Right atrium auricular region (tissue), 2 donors: ENCODE results near the gene C11orf54. TPM values are rescaled to one million over a fixed set of nuclear protein-coding genes. Genes with fewer than 3 reads are reported as not detected.

Experiments
- DNase-seq: peaks from one replicate; pipeline ENCODE4 v3.0.0-alpha.2; 2019; ENCODE audit warnings: low spot score
- H3K27ac ChIP-seq, 2 donors: fragments of 200-600 bp; sonication (generic); 1 replicate in 1 of 2; 2 replicates in 1 of 2; pipeline ENCODE4 v1.5.1; 2016 to 2019
- H3K27me3 ChIP-seq, 2 donors: fragments of 200-600 bp; sonication (generic); one replicate each; pipeline versions ENCODE4 v1.5.1 to v1.6.0; 2017 to 2019
- H3K36me3 ChIP-seq: fragments of 200-600 bp; sonication (generic); one replicate; pipeline ENCODE4 v1.5.1; 2016
- H3K4me1 ChIP-seq, 2 donors: fragments of 200-600 bp; sonication (generic); one replicate each; pipeline versions ENCODE4 v1.5.1 to v1.6.0; 2017 to 2019
- H3K4me3 ChIP-seq, 2 donors: fragments of 200-600 bp; sonication (generic); 1 replicate in 1 of 2; 2 replicates in 1 of 2; pipeline ENCODE4 v1.5.1; 2017 to 2019; ENCODE audit warnings: mild to moderate bottlenecking in 1 of 2, moderate library complexity in 1 of 2
- H3K9me3 ChIP-seq, 2 donors: fragments of 200-600 bp; sonication (generic); one replicate each; pipeline ENCODE4 v1.5.1; 2019
- total RNA-seq, 2 donors: library from RNA; depleted of rRNA; stranded (reverse); fragments of >200 nt; gene quantifications; one replicate each; pipeline ENCODE4 v1.1.0, GENCODE V29; 2016
- TF ChIP-seq, protein P1 (sequence below), 2 donors: fragments of 200-600 bp; sonication (generic); IDR thresholded peaks; one replicate each; pipeline ENCODE4 v1.5.1; 2019; ENCODE audit warnings: antibody characterized with exemption in 2 of 2

C11orf54 gene
- total RNA-seq, result 10 to 100 TPM; 29.5 to 37.2 TPM

DNA sequence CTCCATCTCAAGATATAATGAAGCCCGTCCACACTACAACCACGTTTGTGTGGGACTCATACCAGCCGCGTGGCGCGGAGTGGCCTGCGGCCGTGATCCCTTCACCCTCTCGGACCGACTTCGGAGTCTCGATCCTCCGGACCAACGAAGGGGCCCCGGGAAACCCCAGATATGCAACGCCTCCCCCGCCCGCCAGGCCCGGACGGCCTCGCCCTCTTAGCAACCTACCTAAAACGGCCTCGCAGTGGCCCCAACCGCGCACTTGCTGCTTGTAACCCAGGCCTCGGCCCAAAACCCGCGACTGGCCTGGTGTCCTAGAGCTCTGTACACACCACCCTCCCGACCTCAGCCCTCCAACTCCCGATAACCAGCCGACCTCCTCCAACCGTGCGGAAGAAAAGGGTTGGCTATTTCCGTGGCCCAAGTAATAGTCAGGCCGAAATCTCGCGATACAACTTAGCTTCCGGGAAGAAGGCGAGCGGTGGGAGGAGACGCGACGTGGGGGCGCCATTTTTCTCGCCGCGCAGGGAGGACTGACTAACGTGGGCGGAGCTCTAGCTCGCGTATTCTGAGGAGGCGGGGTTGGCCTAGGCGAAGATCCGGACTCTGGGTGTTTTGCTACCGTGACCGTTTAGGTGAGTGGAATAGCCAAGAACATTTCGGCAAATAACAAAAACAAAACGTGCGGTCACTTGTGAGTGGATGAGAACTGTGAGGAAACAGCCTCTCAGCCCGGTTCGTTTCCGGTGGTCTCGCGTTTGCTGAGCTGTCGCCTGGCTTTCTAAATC is at the start of gene C11orf54, which contains the start of gene TAF1D:
Gene C11orf54 (plus strand): TSS at position 579 of the 788 bp plus-strand sequence. CDS start 5,722 bp downstream, outside the sequence.
Gene TAF1D (minus strand): TSS at position 402 of the 788 bp plus-strand sequence. CDS start 2,191 bp downstream, outside the sequence.
- Histone ChIP-seq H3K4me1 (peaks cover 0 to 40% of the 10 kb centered on the region in 2 donors), H3K9me3 (no peaks in the 10 kb centered on the region), H3K27ac (peak within 1 kb of the TSS; percentile 91 to 93), H3K36me3 (peaks cover 37% of the 10 kb centered on the region), H3K27me3 (no peaks in the 10 kb centered on the region), H3K4me3 (peak within 1 kb of the TSS; percentile 86 to 92)
- TF ChIP-seq, protein P1, sequence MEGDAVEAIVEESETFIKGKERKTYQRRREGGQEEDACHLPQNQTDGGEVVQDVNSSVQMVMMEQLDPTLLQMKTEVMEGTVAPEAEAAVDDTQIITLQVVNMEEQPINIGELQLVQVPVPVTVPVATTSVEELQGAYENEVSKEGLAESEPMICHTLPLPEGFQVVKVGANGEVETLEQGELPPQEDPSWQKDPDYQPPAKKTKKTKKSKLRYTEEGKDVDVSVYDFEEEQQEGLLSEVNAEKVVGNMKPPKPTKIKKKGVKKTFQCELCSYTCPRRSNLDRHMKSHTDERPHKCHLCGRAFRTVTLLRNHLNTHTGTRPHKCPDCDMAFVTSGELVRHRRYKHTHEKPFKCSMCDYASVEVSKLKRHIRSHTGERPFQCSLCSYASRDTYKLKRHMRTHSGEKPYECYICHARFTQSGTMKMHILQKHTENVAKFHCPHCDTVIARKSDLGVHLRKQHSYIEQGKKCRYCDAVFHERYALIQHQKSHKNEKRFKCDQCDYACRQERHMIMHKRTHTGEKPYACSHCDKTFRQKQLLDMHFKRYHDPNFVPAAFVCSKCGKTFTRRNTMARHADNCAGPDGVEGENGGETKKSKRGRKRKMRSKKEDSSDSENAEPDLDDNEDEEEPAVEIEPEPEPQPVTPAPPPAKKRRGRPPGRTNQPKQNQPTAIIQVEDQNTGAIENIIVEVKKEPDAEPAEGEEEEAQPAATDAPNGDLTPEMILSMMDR (IDR thresholded peaks at IDR 0.05), result no peak
- DNase-seq, result peak; percentile 98

DNA sequence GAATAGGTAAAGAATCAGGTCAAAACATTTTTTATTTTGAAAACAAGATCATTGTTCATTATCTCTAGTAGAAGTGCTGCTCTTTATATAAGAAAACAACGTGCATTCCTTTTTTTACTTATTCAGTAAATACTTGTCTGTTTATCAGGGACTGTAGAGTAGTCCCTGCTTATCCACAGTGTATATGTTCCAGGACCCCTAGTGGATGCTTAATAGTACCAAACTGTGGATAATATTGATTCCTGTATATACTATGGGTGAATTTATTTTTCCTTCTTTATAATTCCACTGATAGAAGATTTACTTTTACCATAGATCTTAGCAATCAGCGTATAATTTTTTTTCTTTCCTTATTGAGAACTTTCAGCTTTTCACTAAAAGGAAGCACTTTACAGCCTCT is 47.4 kb upstream of the C11orf54 start:
- TF ChIP-seq, protein P1 (IDR thresholded peaks at IDR 0.05), result no peak
- no peak for DNase-seq
- Histone ChIP-seq H3K27ac (no peak overlapping the region), H3K9me3 (no peaks in the 10 kb centered on the region), H3K27me3 (no peaks in the 10 kb centered on the region), H3K4me3 (no peak overlapping the region), H3K4me1 (no peaks in the 10 kb centered on the region), H3K36me3 (peaks cover 67% of the 10 kb centered on the region)

DNA sequence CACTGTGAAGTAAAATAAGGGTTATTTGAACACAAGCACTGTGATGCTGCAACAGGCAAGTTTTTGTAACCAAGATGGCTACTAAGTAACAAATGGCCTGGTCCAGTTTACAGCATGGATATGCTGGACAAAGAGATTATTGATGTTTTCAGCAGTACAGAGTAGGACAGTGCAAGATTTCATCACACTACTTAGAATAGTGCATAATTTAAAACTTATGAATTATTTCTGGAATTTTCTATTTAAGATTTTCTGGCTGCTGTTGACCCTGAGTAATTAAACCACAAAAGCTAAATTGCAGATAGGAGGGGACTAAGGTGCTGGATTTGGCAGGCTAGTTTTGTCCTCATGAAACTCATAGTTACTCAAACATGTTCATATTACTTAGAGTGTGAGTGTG is 46.9 kb upstream of the C11orf54 start:
- no peak overlapping the region for H3K4me3 ChIP-seq
- no peak for DNase-seq
- peaks cover 67% of the 10 kb centered on the region for H3K36me3 ChIP-seq

DNA sequence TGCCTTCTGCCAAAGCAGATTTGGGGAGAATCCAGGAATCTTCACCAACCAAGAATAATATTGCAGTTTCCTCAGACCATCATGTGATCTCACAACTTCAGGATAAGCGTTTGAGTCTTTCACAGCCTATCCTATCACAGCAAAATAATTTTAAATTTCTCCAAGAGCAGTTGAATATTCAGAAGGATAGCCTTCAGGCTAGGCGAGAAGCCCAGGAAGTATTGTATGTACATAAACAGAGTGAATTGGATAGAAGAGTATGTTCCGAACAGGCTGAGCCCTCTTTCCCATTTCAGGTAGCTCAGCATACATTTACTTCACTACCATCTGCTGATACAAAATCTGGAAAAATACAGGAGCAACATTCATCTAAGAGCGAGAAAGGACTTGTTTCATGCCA is 43.9 kb upstream of the C11orf54 start:
- no peak for DNase-seq
- H3K27ac ChIP-seq, result no peak overlapping the region
- no peak overlapping the region for H3K4me3 ChIP-seq
- H3K4me1 ChIP-seq, result no peaks in the 10 kb centered on the region
- H3K27me3 ChIP-seq, result no peaks in the 10 kb centered on the region
- no peaks in the 10 kb centered on the region for H3K9me3 ChIP-seq
- peaks cover 51% of the 10 kb centered on the region for H3K36me3 ChIP-seq
- TF ChIP-seq, protein P1 (IDR thresholded peaks at IDR 0.05), result no peak

More for the DNA sequence above, 46.9 kb upstream of the C11orf54 start:
- no peaks in the 10 kb centered on the region for H3K4me1 ChIP-seq
- TF ChIP-seq, protein P1 (IDR thresholded peaks at IDR 0.05), result no peak
- H3K27me3 ChIP-seq, result no peaks in the 10 kb centered on the region
- no peak overlapping the region for H3K27ac ChIP-seq
- no peaks in the 10 kb centered on the region for H3K9me3 ChIP-seq

DNA sequence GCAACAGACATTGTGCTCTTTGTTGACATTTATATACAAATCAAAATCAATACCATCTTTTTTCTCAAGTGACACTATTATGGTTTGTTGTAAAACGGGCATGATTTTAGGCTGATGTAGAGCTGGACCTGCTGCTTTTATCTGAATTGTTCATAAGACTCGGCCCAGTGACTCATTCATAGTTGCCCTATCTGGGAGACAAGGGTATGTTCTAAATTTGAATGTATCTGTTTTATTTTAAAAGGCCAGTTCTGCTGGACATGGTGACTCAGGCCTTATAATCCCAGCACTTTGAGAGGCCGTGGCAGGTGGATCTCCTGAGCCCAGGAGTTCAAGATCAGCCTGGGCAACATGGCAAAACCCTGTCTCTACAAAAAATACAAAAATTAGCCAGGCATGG is 40.6 kb upstream of the C11orf54 start:
- Histone ChIP-seq H3K9me3 (no peaks in the 10 kb centered on the region), H3K36me3 (peaks cover 45% of the 10 kb centered on the region), H3K27ac (no peak overlapping the region), H3K4me3 (no peak overlapping the region), H3K4me1 (no peaks in the 10 kb centered on the region), H3K27me3 (no peaks in the 10 kb centered on the region)
- no peak for DNase-seq
- TF ChIP-seq, protein P1 (IDR thresholded peaks at IDR 0.05), result no peak
